Activated CD4-positive, alpha-beta T cell treated with anti-CD3 and anti-CD28 coated beads for 24 hours (primary cell): ENCODE data around the gene TCEANC2.
"Not testable (repeated sequence)": the region's sequence is repeated elsewhere in the genome, so short reads cannot be mapped to it uniquely, and the experiment has no call there.

Experiments
- DNase-seq, 2 donors: peaks; one replicate each; pipeline ENCODE4 v3.0.0-alpha.2; 2020; ENCODE audit warnings: low read depth in 2 of 2

TCEANC2 gene

DNA sequence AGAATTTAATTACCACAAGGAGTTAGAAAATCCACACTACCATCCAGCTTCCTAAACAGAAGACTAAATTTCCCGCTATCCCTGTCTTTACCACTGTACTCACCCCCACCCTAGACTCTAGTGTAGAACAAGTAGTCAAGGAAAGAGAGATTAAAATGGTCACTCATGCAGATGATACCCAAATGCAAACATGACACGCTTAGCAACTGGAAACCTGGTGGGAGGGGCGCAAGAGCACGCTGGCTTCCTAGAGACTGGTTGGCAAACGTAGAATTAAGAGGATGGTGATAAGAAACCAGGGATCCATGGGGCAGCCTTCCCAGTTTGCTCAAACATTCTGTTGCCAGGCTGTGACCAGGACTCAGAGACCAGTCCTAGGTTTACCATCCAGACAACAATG lies 25.6 kb upstream of the TCEANC2 start:
- no peak for DNase-seq

DNA sequence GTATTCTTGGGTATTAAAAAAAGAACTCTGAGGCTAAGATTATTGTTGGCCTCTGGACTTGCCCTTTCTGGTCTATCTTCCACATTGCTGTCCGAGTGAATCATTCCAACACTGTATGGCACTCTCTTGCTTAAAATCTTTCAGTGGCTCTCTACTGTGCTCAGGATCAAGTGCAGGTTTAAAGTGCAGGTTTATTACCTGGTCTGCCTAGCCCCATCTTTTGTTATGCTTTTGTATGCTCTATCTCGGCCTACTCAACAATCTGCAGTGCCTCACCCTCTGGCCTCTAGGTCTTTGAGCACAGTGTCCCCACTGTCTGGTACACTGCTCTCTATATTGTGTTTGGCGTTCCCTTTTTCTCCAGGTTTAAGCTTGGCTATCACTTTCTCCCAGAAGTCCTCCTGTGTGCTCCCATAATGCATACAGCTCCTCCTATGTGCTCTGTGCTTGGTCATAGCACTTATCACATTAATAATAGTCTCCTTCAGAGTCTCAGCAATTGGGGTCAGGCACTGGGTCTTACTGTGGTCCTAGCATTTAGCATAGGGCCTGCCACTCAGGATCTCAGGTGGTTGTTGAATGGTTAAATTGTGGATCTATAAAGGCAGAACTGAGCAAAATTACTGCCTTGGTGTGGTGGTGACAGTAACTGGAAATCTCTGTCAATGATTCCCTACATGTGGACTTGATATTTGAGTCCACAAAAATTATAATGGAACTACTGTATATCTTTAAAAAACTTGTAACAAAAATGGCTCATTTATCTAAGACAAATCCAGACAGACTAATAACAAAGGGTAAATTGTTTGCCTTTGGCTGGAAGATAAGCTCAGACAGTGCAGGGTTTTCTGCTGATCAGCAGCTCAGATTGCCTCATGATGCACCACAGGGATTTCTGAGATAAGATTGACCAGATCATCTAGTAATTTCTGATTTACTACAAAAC lies 24.8 kb upstream of the TCEANC2 start:
- no peak for DNase-seq

DNA sequence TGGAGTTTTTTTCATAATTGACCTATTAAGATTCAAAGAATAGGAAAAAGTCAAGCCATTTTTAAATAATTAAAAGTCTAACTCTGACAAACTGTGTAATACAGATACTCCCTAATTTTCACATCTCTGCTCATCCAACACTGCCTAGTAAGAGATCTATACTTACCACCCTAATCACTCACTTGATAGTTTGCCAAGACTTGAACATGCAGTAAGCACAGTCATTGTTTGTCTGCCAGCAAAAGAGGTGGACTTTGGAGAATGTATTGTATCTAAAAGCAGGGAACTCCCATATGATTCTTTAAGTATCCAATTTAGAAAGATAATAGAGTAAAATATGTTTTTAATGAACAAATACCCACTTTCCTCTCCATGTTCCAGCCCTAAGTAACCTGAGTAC lies 15.9 kb upstream of the TCEANC2 start:
- no peak for DNase-seq

DNA sequence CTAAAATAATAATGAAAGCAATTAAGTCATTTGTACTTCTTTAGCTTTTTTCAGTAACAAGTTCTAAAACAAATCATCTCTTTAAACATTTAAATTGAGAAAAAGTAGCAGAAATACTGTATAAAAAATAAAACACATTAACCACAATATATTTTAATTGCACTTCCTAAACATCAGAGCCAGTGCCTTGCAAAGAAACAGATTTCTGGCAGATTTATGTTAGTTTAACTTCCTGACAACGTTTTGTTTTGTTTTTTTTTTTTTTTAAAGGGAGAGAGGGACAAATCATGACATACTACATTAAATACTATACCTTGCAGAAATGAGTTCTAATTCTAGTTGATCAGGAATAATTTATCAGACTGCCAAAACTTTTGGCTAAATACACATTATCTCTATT lies 11.6 kb upstream of the TCEANC2 start:
- no peak for DNase-seq

DNA sequence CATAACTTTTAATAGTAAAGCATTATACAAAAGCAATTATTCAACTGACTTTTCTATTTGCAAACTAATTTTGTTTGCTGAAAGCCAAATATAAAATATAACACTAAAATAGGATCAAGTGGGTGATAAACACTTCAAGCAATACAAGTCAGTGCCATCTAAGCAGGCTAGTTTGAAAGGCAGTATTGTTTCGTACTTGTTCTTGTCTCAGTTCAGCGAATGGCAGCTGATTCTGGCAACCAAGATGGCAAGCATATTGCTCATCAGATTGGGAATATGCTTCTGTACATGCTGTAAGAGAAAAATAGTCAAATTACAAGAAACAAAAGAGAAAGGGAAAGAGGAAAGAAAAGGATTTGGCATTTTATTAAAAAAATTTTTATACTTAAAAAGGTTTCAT lies 7.9 kb upstream of the TCEANC2 start:
- no peak for DNase-seq

DNA sequence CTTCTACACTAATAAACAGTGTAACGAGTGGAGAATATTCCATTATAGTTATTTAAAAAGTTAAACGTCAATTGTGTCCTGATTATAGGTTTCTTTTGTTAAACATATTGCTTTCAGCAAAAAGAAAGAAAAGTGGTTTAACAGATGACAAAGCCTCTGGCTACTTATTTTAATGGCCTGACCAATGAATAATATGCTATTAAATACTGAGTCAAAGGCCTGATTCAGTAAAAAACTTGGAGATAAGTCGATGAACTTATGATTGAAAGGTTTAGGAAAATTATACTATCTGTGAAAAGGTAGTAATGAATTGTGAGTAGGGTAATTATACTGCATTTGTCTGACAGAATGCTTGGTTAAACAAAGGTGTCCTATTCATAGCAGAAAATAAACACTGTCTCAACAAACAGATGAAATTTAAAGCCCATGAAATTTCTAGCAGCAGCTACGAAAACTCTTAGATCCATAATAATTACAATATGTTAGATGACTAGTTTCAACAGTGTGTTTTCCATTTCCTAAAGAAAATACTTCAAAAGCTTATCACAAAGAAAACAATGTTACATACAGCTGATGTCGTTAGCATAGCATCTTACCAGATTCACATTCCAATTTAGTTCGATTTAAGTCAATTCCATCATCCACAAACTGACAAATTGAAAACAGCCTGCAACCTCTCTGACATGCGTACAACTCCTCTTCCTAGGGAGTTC lies 6.6 kb upstream of the TCEANC2 start:
- DNase-seq = no peak

DNA sequence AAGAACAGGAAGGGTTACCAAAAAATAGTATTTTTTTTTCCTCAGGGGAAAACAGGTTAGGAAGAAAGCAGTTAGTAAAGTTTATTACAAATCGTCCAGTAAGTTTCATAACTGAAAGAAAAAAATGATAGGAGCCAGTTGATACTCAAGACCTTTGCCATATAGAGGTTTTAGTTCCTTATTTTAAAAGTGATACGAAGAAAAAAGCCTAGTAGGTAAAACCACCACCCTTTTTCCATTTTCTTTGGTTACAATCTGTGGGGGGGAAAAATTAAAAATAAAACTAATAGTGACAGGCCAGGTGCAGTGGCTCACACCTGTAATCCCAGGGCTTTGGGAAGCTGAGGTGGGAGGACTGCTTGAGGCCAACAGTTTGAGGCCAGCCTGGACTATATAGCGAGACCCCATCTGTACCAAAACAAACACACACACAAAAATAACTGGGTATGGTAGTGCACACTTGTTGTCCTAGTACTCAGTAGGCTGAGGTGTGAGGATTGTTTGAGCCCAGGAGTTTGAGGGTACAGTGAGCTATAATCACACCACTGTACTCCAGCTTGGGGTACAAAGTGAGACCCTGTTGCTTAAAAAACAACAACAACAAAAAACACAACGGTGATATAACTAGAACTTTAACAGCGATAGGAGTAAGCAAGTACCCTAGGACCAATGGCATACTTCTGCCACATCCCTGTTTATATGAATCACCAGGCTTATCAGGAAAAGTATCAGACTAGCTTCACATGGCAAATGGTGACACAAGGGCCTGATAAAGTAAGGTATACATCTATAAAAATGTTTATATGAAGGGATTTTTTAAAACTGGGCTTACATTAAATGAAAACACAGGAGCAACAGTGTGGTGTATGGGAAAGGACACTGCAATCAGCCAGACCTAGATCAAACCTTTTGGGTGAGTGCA lies 5.8 kb upstream of the TCEANC2 start:
- DNase-seq = no peak

DNA sequence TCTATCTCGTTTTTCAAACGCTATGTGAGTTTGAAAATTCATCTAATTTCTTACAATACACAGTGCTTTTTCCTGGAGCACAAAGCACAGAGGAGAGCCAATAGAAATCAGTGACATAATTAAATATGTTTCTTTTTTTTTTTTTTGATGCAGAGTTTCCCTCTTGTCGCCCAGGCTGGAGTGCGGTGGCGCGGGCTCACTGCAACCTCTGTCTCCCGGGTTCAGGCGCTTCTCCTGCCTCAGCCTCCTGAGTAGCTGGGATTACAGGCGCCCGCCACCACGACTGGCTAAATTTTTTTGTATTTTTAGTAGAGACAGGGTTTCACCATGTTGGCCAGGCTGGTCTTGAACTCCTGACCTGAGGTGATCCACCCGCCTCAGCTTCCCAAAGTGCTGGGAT lies 3.0 kb upstream of the TCEANC2 start:
- DNase-seq = not testable (repeated sequence)

DNA sequence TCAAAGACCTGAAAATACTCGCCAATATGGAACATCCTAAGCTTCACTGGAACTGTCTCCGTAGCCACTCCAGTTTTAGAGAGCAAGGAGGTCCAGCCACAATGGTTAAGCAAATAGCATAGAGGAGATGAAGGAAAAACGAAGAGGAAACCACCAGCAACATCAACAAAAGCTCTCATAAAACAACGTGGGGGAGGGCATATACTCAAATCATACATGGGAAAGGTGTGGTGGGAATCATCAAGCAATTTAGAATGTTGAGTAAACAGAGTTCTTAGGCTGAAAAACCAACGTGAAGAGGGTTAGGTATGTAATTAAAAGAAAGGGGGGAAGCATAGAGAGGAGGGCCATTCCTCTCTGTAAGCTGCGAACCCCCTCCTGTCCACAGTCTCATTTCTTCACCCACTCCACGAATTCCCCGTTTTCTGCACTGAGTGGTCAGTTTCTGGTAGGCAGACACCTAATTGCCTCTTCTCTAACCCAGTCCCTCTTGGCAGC lies 1.4 kb upstream of the TCEANC2 start:
- no peak for DNase-seq

DNA sequence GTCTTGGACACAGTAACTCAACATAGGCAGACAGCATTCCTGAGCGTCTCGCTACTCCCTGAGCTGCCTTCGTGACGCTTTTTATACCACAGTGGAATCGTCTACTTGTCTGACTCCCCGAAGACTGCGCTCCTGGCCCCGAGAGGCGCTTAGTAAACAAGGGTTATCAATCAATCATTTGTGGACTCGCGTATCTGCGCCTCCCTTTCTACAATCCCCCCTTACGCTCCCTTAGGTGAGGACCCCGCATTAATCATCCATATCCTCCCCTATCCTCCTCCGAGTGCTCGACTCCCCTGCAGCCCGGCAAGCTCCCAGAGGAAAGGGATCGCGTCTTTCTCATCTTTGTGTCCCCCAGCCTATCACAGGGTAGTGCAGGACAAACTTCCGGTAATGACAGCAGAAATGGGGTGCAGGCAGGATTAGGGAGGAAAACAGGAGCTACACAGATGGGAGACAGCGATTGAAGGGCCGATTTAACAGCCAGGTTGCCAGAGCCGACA lies 926 bp upstream of the TCEANC2 start:
- peak in 1 of 2 donors; percentile 11 for DNase-seq

DNA sequence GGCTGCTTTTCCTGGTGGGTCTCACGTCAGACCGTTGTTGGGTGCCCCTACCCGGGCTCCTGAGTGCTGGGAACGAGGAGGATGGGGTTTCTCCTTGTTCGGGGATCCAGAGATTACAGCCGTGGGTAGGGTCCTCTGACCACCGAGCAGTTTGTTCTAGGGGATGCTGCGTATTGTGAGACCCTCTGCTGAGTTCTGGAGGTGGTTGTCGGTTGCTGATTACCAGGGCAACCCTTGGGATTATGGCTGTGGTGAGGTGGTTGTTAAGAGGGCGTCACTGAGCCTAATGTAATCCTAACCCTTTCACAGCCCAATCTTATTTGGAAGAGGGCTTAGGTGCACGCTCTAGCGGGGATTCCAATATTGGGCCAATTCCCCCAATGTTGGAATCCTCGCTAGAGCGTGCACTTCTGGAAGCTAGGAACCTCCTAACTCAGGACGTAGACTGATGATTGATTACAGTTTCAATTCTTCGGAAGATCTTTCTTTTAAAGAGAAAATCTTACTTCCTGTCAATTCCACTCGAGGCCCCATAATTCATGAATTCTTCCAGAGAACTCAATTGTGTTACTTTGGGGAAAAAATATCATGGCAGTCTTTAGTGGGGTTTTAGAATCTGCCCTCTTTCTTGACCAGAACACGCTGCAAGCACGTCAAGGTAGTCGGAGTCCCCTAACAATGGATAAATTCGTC lies 483 bp downstream of the TCEANC2 start:
- no peak for DNase-seq

DNA sequence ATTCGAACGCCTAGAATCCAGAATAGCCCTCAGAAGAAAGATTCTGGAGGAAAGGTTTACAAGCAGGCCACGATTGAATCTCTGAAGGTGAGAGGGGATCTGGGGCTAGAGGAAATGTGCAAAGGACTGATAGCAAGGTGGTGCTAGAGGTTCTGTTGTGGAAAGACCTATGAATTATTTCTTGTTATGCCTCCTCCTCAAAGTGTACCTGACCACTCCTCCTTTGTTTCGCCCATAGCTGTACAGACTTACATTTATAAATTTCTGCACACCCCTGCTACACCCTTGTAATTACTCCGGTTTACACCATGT lies 986 bp downstream of the TCEANC2 start:
- DNase-seq = no peak

DNA sequence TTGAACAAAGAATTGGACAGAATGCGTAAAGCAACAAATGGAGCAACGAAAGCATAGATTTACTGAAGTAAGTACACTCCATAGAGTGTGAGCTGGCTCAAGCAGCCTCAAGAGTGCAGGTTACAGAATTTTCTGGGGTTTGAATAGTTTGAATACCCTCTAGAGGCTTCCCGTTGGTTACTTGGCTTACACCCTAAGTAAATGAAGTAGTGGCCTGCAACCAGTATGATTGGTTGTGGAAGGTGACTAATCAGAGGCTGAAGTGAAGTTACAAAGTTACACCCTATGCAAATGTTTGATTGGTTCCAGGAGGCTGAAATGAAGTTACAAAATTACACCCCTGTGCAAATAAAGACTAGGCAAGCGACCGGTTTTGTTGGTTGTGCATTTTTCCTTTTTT lies 10.9 kb downstream of the TCEANC2 start:
- DNase-seq = no peak

DNA sequence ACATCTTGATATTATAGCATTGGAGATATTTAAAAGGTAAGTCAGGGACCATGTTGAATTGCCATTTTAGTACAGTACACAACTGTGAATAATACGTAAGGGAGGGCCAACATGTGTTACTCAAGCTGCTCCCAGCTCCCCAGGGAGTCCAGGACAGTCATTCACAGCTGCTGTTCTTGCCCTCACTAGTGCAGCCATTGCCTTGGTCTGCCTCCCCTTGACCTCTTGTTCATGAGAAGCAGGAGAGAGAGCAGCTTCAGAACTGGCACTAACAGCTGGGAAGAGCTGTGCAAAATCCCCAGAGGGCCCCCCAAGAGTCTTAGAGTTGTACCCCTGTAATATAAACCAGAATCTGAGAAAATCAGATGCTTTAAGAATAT lies 16.4 kb downstream of the TCEANC2 start:
- DNase-seq = no peak

DNA sequence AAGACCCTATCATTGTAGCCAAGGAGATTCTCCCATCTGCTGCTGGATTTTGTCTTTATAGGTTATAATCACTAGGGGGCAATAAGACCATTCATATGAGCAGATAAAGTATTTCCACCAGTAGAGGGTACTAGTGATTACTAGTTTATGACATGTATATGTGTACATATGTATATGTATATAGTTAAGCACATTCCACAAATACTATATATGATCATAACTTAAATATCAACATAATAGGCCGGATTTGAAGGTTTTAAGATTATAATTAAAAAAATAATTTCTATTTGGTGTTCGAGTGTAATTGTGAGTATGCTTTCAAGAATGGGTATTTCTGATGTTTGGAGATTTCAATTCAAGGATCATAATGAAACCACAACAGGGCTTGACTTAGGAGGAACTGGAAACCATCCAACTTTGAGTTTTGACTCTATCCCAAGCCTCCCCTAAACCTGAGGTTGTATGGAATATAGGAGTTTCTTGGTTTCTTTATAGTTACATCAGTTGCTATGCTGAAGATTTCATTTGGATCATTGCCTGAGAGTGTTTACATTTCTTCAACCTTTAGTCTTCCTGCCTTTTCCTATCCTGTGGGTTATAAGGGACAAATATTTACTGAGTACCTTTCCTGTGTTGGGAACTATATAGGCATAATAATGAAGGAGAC lies 16.9 kb downstream of the TCEANC2 start:
- no peak for DNase-seq

DNA sequence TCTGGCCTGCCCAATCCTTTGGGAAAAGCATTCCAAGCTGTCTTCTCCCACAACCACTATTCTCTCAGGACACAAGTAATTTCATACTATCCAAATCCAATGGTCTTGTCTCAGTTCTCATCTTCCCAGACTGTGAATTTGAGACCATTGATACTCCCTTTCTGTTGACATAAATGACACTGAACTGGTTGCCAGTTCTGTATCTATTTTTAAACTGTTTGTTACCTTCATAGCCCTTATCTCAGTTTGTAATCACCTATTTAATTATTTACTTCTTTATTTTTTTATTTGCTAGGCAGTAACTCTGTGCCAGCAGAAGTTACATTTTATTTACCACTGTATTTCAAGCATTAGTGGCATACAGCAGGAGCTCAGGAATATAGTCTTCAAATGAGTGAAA lies 24.0 kb downstream of the TCEANC2 start:
- no peak for DNase-seq

DNA sequence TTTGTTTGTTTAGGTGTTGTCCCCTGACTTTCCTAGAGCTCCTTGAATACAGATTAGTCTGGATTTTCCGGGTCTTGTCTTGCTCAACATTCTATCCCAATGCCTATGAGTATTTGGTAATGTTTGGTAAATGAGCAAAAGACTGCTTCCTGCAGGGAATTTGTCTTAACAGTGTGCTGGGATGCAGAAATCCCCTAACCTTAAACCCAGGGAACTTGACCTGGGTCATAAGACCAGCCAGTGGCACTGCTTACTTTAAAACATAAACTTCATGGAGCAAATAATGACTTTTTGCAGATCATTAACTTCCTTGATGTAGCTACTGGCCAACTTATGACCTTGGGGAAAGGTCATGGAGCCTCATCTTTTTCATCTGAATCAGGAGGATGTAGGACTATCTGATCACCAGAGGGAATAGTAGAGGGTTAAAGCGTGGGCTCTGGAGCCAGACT lies 27.2 kb downstream of the TCEANC2 start:
- DNase-seq = no peak

DNA sequence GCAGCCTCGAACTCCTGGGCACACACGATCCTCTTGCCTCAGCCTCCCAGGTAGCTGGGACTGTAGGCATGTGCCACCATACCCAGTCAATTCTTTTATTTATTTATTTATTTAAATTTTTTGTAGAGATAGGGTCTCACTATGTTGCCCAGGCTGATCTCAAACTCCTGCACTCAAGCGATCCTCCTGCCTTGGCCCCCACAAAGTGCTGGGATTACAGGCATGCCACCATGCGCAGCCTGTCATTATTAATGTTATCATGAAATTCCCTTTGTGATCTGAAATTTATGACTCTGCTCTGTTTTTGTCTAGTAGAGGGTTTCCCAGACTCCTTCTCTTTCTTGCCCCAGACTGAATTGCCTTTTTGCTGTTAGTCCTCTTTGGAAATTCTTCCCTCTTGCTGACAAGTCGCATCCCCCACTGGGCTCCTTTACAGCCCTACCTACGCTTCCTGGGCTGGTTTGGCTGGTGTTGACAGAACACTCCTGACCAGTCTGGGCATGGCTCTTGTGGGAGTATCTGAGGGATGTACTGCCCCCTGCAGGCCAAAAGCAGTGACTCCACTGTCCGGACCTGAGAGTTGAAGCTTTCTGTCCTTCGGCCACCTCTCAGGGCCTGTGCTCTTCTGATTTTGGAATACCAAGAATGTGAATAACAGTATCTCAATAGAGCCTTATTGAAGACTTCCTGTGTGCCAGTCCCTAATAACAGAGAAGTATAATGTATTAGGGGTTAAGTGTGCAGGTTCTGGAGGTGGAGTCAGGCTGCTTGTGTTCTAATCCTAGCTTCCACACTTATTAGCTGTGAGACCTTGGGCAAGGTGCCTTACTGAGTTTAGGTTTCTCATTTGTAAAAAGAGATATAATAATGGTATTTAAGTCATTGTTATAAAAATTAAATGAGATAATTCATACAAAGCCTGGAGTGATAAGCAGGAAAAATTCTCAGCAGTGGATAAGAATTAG lies 28.2 kb downstream of the TCEANC2 start:
- DNase-seq = peak; percentile 38 to 53

DNA sequence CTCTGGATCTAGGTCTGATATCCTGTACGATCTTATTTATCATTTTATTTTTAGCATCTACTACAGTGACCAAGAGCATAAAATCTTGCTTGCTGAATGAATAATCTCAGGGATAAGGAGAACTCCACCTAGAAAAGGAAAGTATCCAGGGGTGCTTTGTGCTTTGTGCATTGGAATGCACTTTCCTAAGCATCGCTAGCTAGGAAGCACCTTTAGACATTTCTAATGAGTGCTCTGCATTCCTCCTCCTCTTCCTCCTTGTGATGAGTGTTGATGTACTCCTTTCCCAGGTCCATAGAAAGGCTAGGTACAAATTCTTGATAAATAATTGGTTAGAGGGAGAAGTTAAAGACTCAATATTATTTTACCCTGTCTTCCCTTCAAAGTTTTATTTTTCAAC lies 31.4 kb downstream of the TCEANC2 start:
- no peak for DNase-seq
